Measurements from ENCODE around the gene MIF.

DNA sequence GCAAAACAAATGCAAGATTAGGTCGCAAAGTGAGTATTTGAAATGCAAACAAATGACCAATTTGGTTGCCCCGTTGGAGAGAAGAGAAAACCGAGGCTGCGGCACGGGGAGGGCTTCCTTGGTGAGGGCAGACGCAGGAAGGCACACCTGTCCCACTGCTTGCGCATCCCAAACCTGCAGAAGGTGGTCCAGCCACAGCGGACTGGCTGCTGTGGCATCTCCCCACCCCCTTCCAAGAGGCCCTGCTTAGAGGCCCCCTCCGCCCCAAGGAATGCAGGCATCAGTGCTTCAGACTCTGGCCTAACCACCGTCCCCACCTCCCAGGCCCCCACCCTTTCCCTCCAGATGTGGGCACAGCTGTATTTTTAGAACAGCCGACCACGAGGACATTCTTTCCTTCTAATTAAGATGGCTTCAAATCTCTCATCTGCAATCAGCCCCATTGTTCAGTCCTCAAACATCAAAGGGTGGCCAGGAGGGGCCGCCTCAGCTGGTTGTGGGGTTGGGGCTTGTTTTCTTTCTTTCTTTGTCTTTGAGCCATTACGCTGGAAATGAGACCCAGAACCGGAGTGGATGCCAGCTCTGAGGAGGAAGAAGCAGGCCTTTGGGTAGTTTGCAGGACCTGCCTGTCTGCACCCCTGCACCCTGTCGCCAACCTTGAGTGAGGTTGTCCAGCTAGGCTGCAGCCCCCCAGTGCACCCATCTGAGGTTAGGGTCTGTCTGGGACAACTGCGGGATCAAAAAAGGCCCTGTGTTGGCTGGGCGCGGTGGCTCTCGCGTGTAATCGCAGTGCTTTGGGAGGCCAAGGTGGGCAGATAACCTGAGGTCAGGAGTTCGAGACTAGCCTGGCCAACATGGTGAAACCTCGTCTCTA is 46.0 kb upstream of the MIF start:
- TF ChIP-seq, protein P1, sequence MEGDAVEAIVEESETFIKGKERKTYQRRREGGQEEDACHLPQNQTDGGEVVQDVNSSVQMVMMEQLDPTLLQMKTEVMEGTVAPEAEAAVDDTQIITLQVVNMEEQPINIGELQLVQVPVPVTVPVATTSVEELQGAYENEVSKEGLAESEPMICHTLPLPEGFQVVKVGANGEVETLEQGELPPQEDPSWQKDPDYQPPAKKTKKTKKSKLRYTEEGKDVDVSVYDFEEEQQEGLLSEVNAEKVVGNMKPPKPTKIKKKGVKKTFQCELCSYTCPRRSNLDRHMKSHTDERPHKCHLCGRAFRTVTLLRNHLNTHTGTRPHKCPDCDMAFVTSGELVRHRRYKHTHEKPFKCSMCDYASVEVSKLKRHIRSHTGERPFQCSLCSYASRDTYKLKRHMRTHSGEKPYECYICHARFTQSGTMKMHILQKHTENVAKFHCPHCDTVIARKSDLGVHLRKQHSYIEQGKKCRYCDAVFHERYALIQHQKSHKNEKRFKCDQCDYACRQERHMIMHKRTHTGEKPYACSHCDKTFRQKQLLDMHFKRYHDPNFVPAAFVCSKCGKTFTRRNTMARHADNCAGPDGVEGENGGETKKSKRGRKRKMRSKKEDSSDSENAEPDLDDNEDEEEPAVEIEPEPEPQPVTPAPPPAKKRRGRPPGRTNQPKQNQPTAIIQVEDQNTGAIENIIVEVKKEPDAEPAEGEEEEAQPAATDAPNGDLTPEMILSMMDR (IDR thresholded peaks at IDR 0.05; ENCODE audit: low read depth, low read length) = no peak
- no peak for TF ChIP-seq POLR2A (IDR thresholded peaks at IDR 0.05; ENCODE audit: extremely low read depth, insufficient read length)
